Activated T-cell treated with anti-CD3 and anti-CD28 coated beads, Interleukin-2, amount 50 U/mL, for 72 hours (primary cell): Measurements from ENCODE around the gene POLE3. TPM values are rescaled to one million over a fixed set of nuclear protein-coding genes. Genes with fewer than 3 reads are reported as not detected.
"Not testable (repeated sequence)": the region's sequence is repeated elsewhere in the genome, so short reads cannot be mapped to it uniquely, and the experiment has no call there.

Experiments
- ATAC-seq, 2 donors: fragments of 150-1000 bp; cut with Tn5 transposase; replicated peaks in 1 of 2; 2 replicates each; pipeline ENCODE4 v1.10.0; 2021; ENCODE audit warnings: moderate library complexity in 2 of 2, mild to moderate bottlenecking in 1 of 2
- DNase-seq, 2 donors: peaks; one replicate each; pipeline ENCODE4 v3.0.0; 2021 to 2022; ENCODE audit warnings: mixed read lengths in 1 of 2
- H3K27ac Mint-ChIP-seq: one replicate; pipeline ENCODE4 v1.8.0; 2022; ENCODE audit warnings: mild to moderate bottlenecking, moderate library complexity, mixed read lengths
- H3K27me3 Mint-ChIP-seq: one replicate; pipeline ENCODE4 v1.8.0; 2022; ENCODE audit warnings: low read depth, mixed read lengths
- H3K36me3 Mint-ChIP-seq, 2 donors: one replicate each; pipeline ENCODE4 v1.8.0; 2022; ENCODE audit warnings: mixed read lengths in 2 of 2, mild to moderate bottlenecking in 1 of 2; ENCODE audit not compliant: insufficient read depth in 2 of 2
- H3K4me1 Mint-ChIP-seq: one replicate; pipeline ENCODE4 v1.8.0; 2022; ENCODE audit warnings: low read depth, mixed read lengths
- H3K4me3 Mint-ChIP-seq, 2 donors: one replicate each; pipeline ENCODE4 v1.8.0; 2022; ENCODE audit warnings: mild to moderate bottlenecking in 2 of 2, mixed read lengths in 2 of 2, moderate library complexity in 2 of 2
- H3K9me3 Mint-ChIP-seq, 2 donors: one replicate each; pipeline ENCODE4 v1.8.0; 2022; ENCODE audit warnings: mixed read lengths in 2 of 2
- total RNA-seq, 2 donors: library from RNA; stranded (reverse); gene quantifications; one replicate each; pipeline ENCODE4 v1.2.3, GENCODE V29; 2022

The POLE3 gene
- total RNA-seq, 2 donors from 2014 or later = 48.2 to 54.6 TPM

DNA sequence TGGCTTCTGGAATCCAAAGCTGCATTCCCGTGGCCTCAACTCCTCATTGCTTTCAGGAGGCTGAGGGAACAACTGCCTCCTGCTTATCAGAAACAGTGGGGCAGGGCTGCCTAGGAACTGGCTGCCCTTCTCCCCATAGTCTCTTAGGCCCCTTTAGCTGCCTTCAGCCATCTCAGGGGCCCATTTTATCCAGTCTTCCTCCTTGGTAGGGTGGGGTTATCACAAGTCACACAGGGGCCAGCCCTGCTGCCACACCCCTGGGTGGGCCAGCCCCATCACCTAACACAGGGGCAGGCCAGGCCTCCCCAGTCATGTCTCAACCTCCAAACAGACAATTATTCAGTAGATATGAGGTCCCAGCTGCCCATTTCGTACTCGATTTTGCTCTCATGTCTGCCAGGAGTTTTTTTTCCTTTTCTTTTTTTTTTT, 13.3 kb downstream of the POLE3 start:
- Mint-ChIP-seq H3K9me3 (no peaks in the 10 kb centered on the region), H3K27me3 (no peaks in the 10 kb centered on the region), H3K27ac (no peak overlapping the region), H3K4me3 (no peak overlapping the region), H3K4me1 (peaks cover 30% of the 10 kb centered on the region), H3K36me3 (no peaks in the 10 kb centered on the region)
- DNase-seq (no peak), ATAC-seq (no peak)

DNA sequence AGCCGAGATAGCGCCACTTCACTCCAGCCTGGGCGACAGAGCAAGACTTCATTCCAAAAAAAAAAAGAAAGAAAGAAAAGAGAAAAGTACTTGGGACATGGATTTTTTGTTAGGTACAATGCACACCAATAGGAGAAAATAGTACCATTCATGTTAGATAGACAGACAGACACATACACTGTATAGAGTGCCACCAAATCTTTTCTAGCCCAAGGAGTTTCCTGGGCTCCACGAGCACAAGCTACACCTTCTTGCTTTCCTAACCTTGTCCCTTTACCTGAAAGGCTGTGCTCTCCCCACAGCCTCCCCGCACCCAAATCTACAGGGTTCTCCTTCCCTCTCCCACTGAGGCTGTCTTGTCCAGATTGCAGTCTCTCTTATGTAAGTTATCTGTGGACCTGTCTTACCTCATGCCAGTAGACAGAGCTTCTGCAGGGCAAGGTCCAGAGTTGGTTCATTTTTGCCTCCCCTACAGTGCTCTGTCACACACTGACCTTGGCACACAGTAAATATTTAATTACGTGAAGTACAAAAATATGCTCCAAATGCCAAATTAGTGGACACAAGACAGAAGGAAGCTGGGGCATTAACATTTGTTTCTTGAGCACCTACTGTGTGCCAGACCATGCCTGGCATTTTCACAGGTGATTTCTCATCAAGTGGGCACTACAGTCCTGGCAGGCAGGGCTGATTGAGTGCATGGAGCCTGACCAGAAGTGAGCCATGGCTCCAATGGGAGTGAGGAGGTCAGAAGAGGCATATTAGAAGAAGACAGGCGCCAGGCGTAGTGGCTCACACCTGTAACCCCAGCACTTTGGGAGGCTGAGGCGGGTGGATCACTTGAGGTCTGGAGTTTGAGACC, 15.2 kb downstream of the POLE3 start:
- ATAC-seq (no peak), DNase-seq (no peak)
- H3K4me3 Mint-ChIP-seq = no peak overlapping the region
- H3K27me3 Mint-ChIP-seq = no peaks in the 10 kb centered on the region
- H3K9me3 Mint-ChIP-seq = no peaks in the 10 kb centered on the region
- no peak overlapping the region for H3K27ac Mint-ChIP-seq
- H3K4me1 Mint-ChIP-seq = peaks cover 21% of the 10 kb centered on the region
- H3K36me3 Mint-ChIP-seq = no peaks in the 10 kb centered on the region

DNA sequence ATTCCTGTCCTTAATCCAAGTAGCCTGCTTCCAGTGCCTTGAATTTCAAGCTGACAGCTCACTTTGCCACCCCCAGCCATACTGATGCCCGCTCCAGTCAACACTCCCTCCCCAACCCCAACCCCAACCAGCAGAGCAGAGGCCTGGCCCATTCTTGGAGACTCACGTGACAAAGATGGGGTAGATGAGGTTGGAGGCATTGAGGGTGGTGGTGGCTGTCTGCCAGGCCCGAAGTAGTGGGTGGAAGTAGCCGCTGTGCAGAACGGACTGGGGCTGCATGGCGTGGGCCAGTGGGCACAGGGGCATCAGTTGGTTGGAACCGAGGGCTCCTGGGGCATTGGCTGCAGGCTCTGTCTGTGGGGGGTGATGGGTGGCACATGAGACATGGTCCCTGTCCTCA, 17.2 kb downstream of the POLE3 start:
- DNase-seq (no peak), ATAC-seq (no peak)
- H3K9me3 Mint-ChIP-seq = no peaks in the 10 kb centered on the region
- H3K4me3 Mint-ChIP-seq = no peak overlapping the region
- H3K4me1 Mint-ChIP-seq = peaks cover 4% of the 10 kb centered on the region
- H3K27ac Mint-ChIP-seq = no peak overlapping the region
- no peaks in the 10 kb centered on the region for H3K27me3 Mint-ChIP-seq
- H3K36me3 Mint-ChIP-seq = peaks cover 0 to 1% of the 10 kb centered on the region in 2 donors

DNA sequence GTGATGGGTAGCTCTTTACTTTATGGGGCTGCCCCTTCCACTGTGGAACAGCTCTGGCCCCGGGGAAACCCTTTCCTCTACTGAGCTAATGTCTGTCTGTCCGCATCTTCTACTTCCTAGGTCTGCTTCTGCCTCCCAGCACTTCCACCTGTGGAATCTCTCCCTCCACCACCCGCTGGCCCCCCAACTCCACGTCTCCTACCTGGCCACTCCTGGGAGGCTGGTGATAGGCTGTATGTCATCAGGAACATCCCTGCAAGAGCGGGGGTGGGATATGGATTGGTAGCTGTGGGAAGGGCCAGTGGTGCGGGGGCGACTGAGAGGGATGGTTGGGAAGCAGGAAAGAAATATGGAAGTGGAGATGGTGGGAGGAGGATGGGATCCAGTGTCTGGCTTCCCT, 18.6 kb downstream of the POLE3 start:
- ATAC-seq = no peak
- DNase-seq = no peak
- Mint-ChIP-seq H3K4me1 (no peaks in the 10 kb centered on the region), H3K9me3 (no peaks in the 10 kb centered on the region), H3K4me3 (no peak overlapping the region), H3K27me3 (no peaks in the 10 kb centered on the region), H3K36me3 (peaks cover 0 to 1% of the 10 kb centered on the region in 2 donors), H3K27ac (no peak overlapping the region)

DNA sequence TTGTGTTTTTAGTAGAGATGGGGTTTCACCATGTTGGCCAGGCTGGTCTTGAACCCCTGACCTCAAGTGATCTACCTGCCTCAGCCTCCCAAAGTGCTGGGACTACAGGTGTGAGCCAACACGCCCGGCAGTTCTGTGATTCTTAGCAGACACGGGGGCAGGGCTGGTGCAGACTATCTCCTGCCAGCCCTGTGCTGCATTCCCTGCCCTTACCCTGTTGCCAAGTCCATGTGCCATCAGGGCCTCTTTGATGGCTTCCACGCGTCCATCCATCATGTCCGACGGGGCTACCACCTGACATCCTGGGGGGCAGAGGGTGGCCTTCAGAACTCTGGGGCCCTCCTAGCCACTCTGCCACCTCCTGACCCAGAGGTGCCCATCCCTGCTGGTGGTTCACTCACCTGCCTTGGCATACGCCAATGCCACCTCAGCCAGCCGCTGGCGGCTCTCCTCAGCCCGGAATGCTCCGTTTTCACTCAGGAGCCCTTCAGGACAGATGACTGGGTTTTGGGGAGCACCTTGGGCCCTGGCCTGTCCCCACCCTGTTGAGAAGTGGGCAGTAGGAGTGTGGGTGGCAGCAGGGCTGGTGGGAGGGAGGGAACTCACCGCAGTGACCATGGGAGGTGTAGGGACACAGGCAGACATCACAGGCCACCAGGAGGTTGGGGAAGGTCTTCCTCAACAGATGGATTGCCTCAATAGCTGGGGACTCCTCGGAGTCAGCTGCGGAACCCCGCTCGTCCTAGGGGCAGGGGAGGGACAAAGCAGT, 20.1 kb downstream of the POLE3 start:
- ATAC-seq = no peak
- no peak for DNase-seq
- Mint-ChIP-seq H3K36me3 (peaks cover 0 to 1% of the 10 kb centered on the region in 2 donors), H3K27ac (no peak overlapping the region), H3K4me3 (no peak overlapping the region), H3K27me3 (no peaks in the 10 kb centered on the region), H3K4me1 (no peaks in the 10 kb centered on the region), H3K9me3 (no peaks in the 10 kb centered on the region)

DNA sequence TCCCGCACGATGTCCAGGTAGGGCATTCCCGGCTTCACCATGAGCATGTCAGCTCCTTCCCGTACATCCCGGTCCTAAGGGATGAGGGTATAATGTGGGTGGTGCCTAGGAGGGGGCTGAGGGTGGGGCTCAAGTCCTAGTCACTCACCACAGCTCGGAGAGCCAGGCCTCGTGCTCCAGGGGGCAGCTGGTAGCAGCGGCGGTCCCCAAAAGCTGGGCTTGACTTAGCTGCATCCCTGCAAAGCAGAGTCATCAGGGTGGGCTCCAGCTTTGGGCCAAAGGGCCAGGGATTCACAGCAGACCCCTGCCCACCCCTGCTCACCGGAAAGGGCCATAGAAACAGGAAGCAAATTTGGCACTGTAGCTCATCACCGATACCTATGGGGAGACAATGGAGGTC, 21.0 kb downstream of the POLE3 start:
- ATAC-seq (no peak), DNase-seq (no peak)
- H3K9me3 Mint-ChIP-seq = no peaks in the 10 kb centered on the region
- no peak overlapping the region for H3K4me3 Mint-ChIP-seq
- H3K4me1 Mint-ChIP-seq = no peaks in the 10 kb centered on the region
- peaks cover 0 to 1% of the 10 kb centered on the region in 2 donors for H3K36me3 Mint-ChIP-seq
- H3K27ac Mint-ChIP-seq = no peak overlapping the region
- H3K27me3 Mint-ChIP-seq = no peaks in the 10 kb centered on the region

DNA sequence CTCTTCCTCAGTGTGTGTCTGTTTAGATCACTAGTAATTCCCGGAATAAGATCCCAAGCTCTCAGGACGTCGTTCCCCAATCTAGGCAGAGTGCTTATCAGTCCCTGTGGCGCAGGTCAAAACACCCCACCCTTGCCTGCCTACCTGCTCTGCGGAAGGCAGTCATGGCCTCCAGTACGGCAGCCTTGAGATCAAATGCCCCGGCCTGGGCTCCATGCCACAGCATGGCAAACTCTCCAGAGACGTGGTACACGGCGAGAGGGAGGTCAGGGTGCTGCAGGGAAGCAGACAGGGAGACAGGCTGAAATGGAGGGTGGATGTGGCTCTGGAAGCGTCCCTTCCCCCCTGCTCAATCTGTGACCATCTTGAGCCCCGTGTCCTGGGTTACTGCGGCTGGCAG, 21.6 kb downstream of the POLE3 start:
- Mint-ChIP-seq H3K9me3 (no peaks in the 10 kb centered on the region), H3K27ac (no peak overlapping the region), H3K36me3 (peaks cover 0 to 1% of the 10 kb centered on the region in 2 donors), H3K27me3 (no peaks in the 10 kb centered on the region), H3K4me1 (no peaks in the 10 kb centered on the region), H3K4me3 (no peak overlapping the region)
- DNase-seq (no peak), ATAC-seq (no peak)

DNA sequence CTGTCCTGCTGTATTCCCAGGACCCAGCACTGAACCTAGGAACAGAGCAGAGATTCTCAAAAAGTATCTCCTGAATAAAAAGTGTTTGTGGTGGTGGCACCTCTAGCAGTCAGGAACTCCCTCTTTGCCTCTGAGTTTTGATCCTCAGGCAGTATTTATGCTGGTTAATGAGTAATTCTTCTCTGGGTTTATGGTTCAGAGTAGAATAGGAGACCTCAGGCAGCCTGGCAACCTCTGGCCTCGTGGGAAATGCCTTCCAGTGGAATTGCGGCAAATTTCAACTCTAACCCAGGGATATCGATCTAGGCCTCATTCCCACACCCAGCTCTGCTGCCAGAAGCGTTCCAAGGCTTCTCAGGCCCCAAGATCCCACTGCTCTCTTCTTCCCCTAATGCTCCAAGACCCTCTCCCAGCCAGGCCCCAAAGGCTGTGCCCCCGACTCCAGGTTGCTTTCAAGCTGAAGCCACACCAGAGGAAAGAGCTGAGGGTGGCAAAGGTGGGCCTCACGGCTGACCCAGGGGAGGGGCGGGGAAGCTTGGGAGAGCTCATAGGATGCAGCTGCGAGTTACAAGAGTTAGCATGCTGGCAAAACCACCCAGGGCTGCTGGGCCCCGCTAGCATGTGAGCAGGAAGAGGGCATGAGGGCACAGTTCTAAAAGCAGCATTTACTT, 22.8 kb downstream of the POLE3 start:
- no peak for ATAC-seq
- Mint-ChIP-seq H3K9me3 (no peaks in the 10 kb centered on the region), H3K27me3 (no peaks in the 10 kb centered on the region), H3K4me1 (no peaks in the 10 kb centered on the region), H3K36me3 (peaks cover 0 to 1% of the 10 kb centered on the region in 2 donors), H3K27ac (no peak overlapping the region), H3K4me3 (no peak overlapping the region)
- no peak for DNase-seq

DNA sequence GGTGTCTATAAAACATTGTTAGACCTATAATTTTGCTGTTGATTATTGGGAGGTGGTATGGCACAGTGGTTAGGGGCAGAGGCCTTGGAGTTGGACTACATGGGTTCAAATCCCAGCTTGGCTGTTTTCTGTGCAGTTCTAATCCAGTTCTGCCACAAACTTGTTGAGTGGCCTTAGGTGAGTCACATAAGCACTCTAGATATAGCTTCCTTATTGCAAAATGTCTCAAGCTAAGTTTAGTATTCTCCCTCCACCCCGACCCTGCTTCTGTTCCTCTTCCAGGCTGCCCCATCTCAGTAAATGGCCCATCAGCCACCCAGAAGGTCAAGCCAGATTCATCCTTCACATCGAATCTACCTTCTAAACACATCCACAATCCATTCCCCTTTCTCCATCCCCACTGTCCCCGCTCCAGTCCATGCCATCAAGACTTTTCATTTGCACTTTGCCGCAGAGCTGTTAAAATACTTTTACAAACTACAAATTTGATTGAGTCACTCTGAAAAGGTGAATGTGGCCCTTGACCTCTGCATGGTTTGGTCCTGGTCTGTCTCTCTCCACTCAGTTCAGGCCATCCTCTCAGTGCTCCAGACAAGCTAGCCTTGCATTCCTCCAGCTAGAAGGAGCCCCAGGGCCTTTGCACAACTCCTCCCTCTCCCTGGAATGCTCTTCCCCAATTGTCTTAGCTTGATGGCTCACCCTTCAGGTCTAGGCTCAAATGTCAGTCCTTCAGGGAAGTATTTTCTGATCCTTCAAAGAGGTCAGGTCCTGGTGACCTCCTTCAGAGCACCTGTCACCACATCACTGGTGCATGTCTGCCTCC, 23.7 kb downstream of the POLE3 start:
- H3K9me3 Mint-ChIP-seq = no peaks in the 10 kb centered on the region
- H3K27ac Mint-ChIP-seq = no peak overlapping the region
- no peak for ATAC-seq
- H3K4me1 Mint-ChIP-seq = no peaks in the 10 kb centered on the region
- no peak overlapping the region for H3K4me3 Mint-ChIP-seq
- no peak for DNase-seq
- peaks cover 0 to 1% of the 10 kb centered on the region in 2 donors for H3K36me3 Mint-ChIP-seq
- H3K27me3 Mint-ChIP-seq = no peaks in the 10 kb centered on the region

DNA sequence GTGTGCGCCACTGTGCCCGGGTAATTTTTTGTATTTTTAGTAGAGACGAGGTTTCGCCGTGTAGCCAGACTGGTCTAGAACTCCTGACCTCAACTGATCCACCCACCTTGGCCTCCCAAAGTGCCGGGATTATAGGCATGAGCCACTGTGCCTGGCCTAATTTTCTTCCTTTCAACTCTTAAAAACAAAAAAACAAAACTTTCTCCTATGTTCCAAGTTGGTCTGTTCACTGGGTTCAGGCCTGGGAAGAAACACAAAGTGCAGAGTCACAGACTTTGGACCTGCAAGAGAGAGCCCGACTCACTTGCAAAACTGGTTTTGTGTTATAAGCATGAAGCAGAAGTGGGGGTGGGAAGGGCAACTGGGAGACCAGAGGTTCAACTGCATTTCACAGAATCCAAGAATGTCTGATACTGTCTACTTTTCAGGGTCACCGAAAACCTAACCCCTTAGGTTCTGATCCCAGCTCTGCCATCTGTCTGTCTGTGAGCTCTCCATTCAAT, 28.5 kb downstream of the POLE3 start:
- no peaks in the 10 kb centered on the region for H3K27me3 Mint-ChIP-seq
- H3K9me3 Mint-ChIP-seq = no peaks in the 10 kb centered on the region
- no peak for ATAC-seq
- no peak overlapping the region for H3K4me3 Mint-ChIP-seq
- H3K36me3 Mint-ChIP-seq = no peaks in the 10 kb centered on the region
- peaks cover 7% of the 10 kb centered on the region for H3K4me1 Mint-ChIP-seq
- no peak overlapping the region for H3K27ac Mint-ChIP-seq
- no peak for DNase-seq

DNA sequence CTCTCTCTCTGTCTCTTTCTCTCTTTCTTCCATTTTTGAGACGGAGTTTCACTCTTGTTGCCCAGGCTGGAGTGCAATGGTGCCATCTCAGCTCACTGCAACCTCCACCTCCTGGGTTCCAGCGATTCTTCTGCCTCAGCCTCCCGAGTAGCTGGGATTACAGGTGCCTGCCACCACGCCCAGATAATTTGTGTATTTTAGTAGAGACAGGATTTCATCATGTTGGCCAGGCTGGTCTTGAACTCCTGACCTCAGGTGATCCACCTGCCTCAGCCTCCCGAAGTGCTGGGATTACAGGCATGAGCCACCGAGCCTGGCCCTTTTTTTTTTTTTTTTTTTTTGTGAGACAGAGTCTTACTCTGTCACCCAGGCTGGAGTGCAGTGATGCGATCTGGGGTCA, 29.0 kb downstream of the POLE3 start:
- not testable (repeated sequence) for H3K4me3 Mint-ChIP-seq, ATAC-seq, DNase-seq, H3K27ac Mint-ChIP-seq, H3K9me3 Mint-ChIP-seq, H3K27me3 Mint-ChIP-seq, H3K4me1 Mint-ChIP-seq, H3K36me3 Mint-ChIP-seq

DNA sequence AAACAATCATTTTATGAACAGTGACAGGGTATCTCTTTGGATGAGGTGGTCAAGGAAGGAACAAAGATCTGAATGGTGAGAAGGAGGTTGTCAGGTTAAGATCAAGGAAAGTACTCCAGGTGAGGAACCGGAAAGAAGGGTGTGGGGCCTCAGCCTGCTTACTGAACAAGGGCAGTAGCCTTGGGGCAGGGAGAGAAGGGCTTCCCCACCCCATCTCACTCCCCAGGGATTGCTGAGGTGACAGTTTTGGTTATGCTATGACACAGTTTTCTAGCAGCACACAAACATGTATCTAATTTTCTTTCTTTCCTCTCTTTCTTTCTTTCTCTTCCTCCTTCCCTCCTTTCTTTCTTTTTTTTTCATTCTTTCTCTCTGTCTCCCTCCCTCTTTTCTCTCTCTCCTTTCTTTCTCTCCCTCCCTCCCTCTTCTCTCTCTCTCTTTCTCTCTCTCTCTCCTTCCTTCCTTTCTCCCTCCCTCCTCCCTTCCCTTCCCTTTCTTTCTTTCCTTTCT, 29.6 kb downstream of the POLE3 start:
- Mint-ChIP-seq H3K27ac (peak overlapping the region; percentile 54), H3K9me3 (no peaks in the 10 kb centered on the region), H3K36me3 (no peaks in the 10 kb centered on the region), H3K27me3 (no peaks in the 10 kb centered on the region), H3K4me3 (no peak overlapping the region), H3K4me1 (peaks cover 8% of the 10 kb centered on the region)
- DNase-seq (no peak), ATAC-seq (no peak)
